ENCODE results near the gene CPEB2.

DNA sequence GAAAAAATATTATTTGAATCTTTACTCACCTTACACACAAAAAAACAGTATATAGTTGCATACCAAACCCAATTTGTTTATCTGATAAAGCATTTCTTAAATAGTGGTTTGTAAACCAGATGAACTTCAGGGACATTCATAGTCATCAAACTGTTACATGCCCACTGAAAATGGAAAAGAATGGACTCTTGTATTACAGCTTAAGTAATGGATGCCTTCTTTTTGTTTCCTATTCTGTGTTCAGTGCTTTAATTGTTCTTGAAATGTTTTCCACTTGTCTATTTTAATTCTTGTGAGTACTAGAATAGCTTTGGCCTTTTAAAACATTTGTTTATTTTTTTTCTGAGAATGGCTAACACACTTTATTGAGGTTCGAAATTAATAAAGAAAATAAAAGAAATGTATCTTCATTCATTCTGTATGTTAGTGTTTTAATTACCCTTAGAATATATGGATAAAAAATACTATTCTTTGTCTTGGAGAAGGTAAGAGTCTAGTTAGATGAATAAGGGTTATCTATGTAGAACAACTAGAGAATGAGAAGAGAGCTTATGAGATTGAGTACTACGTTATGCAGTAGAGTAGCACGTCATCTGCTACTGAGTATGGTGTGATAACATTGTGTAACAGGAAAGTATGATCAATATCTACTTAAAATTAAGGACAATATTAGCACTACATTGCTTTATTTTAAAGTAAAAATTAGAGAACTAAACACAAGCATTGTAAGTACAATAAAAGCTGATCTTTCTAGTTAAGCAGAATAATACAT lies 9.9 kb downstream of the CPEB2 start:
- TF ChIP-seq POLR2A (IDR thresholded peaks at IDR 0.05; ENCODE audit: low read depth, low read length) = no peak
- TF ChIP-seq POLR2AphosphoS5 (IDR thresholded peaks at IDR 0.05; ENCODE audit: low read depth, low read length) = no peak

Data from GM12892 (cell line).